ENCODE results near the gene BRIP1. TPM values are rescaled to one million over a fixed set of nuclear protein-coding genes. Genes with fewer than 3 reads are reported as not detected.

The BRIP1 gene
- total RNA-seq, 1 experiment from 2014 or later = 13.8 TPM

- Mint-ChIP-seq H3K4me1 (0 out of 2 replicates have a peak, but pooled peaks cover 7% of the 10 kb centered on the region), H3K27me3 (ENCODE audit: low read depth) (no peaks in the 10 kb centered on the region), H3K27ac (no peak overlapping the region), H3K9me3 (no peaks in the 10 kb centered on the region), H3K4me3 (no peak overlapping the region), H3K36me3 (peaks cover 7% of the 10 kb centered on the region)
- DNase-seq (ENCODE audit: low spot score) (peak; percentile 51), ATAC-seq (peak; percentile 66; the same call in 1 of the 2 replicates)
- POLR2A ChIA-PET = no interaction called here
- TF ChIP-seq RELA (CRISPR knock-in tag; IDR thresholded peaks at IDR 0.05; ENCODE audit: borderline replicate concordance) (no peak), E2F4 (CRISPR knock-in tag; IDR thresholded peaks at IDR 0.05; ENCODE audit: borderline replicate concordance, low read depth) (no peak), HMGA2 (CRISPR knock-in tag; IDR thresholded peaks at IDR 0.05) (peak; percentile 69; the same call in 1 of the 2 replicates), FOXJ3 (CRISPR knock-in tag; IDR thresholded peaks at IDR 0.05; ENCODE audit: borderline replicate concordance) (no peak)
- TF ChIP-seq, protein P1, sequence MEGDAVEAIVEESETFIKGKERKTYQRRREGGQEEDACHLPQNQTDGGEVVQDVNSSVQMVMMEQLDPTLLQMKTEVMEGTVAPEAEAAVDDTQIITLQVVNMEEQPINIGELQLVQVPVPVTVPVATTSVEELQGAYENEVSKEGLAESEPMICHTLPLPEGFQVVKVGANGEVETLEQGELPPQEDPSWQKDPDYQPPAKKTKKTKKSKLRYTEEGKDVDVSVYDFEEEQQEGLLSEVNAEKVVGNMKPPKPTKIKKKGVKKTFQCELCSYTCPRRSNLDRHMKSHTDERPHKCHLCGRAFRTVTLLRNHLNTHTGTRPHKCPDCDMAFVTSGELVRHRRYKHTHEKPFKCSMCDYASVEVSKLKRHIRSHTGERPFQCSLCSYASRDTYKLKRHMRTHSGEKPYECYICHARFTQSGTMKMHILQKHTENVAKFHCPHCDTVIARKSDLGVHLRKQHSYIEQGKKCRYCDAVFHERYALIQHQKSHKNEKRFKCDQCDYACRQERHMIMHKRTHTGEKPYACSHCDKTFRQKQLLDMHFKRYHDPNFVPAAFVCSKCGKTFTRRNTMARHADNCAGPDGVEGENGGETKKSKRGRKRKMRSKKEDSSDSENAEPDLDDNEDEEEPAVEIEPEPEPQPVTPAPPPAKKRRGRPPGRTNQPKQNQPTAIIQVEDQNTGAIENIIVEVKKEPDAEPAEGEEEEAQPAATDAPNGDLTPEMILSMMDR (IDR thresholded peaks at IDR 0.05) = peak; percentile 57
- CTCF ChIA-PET = interaction anchor here (1.1 to 1.3 kb wide), 2 partner anchors 272 to 411 kb away, joined by 3 to 6 read pairs; no protein-coding TSS in a partner anchor
Observed at GRCh38 chr17:61837175-61838051, 25.9 kb downstream of the BRIP1 start.

DNA sequence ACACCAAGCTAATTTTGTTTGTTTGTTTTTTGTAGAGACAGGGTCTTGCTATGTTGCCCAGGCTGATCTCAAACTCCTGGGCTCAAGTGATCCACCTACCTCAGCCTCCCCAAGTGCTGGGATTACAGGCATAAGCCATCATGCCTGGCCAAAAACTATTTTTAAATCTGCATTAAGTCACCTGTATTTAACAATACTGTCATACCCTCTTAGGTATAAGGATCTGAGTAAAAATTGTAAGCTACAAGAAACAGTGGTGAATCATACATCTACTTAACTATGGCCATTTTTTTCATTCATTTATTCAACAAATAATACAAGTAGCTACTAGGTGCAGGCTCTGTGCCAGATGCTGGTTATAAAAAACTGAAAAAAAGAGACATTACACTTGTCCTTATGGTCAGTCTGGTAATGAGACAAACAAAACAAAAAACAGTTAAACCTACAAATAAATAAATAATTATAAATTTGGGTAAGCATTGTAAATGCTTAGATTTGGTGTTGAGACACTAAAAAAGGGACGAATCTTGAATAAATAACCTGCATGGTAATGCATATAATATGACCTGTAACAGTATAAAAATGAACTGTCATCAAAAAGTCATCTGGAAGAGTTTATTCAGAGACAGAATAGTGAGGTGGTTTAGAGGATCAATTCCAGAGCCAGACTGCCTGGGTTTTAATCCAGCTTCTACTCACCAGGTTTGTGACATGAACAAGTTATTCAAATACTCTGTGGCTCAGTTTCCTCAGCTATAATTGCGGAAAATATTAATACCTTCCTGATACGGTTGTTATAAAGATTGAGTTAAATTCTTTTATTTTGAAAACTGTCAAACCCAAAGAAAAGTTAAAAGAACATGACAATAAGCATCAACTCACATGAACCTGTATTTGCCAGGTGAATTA lies 26.8 kb downstream of the BRIP1 start:
- no peaks in the 10 kb centered on the region for H3K27me3 Mint-ChIP-seq (ENCODE audit: low read depth)
- DNase-seq (ENCODE audit: low spot score) (no peak), ATAC-seq (no peak)
- no peaks in the 10 kb centered on the region; the same call in 1 of the 2 replicates for H3K36me3 Mint-ChIP-seq
- H3K27ac Mint-ChIP-seq = no peak overlapping the region
- TF ChIP-seq ATF1 (CRISPR knock-in tag; IDR thresholded peaks at IDR 0.05) (no peak), TEAD1 (CRISPR knock-in tag; IDR thresholded peaks at IDR 0.05) (no peak), ZNF121 (CRISPR knock-in tag; IDR thresholded peaks at IDR 0.05) (no peak), ZNF396 (CRISPR knock-in tag; IDR thresholded peaks at IDR 0.05; ENCODE audit: borderline replicate concordance) (no peak), PRRX2 (CRISPR knock-in tag; IDR thresholded peaks at IDR 0.05) (no peak), NR3C1 (CRISPR knock-in tag; conservative IDR thresholded peaks at IDR 0.05; ENCODE audit: low read depth) (no peak), JAZF1 (CRISPR knock-in tag; IDR thresholded peaks at IDR 0.05) (no peak), TEAD4 (CRISPR knock-in tag; IDR thresholded peaks at IDR 0.05) (no peak), MYBL2 (CRISPR knock-in tag; IDR thresholded peaks at IDR 0.05) (no peak), TP53 (CRISPR knock-in tag; IDR thresholded peaks at IDR 0.05) (no peak), ZNF671 (CRISPR knock-in tag; IDR thresholded peaks at IDR 0.05) (no peak), ZSCAN18 (CRISPR knock-in tag; IDR thresholded peaks at IDR 0.05) (no peak), EMX1 (CRISPR knock-in tag; IDR thresholded peaks at IDR 0.05) (no peak), SMAD3 (CRISPR knock-in tag; IDR thresholded peaks at IDR 0.05; ENCODE audit: borderline replicate concordance) (no peak), NFE2L1 (CRISPR knock-in tag; IDR thresholded peaks at IDR 0.05) (no peak), CBFB (CRISPR knock-in tag; IDR thresholded peaks at IDR 0.05; ENCODE audit: low read depth) (no peak), FOXP1 (CRISPR knock-in tag; IDR thresholded peaks at IDR 0.05; ENCODE audit: borderline replicate concordance) (no peak)
- TF ChIP-seq, protein P1 (IDR thresholded peaks at IDR 0.05) = no peak
- no peaks in the 10 kb centered on the region for H3K9me3 Mint-ChIP-seq
- H3K4me3 Mint-ChIP-seq = no peak overlapping the region
- 0 out of 2 replicates have a peak, but pooled peaks cover 7% of the 10 kb centered on the region for H3K4me1 Mint-ChIP-seq
- ChIA-PET CTCF (interaction anchor here (1.0 to 1.3 kb wide), 3 partner anchors 201 to 411 kb away, joined by 3 to 6 read pairs (median 5); no protein-coding TSS in a partner anchor), POLR2A (interaction anchor here (0.7 kb wide), 1 partner anchor 10 kb away, joined by 13 read pairs; no protein-coding TSS in a partner anchor)
